HG03354 (cell line): ENCODE measurements around the gene CCDC40.
"Not testable (repeated sequence)": the region's sequence is repeated elsewhere in the genome, so short reads cannot be mapped to it uniquely, and the experiment has no call there.

Experiments used
- ATAC-seq: cut with Tn5 transposase; IDR thresholded peaks from one replicate; pipeline ENCODE4 v1.9.1; 2021; ENCODE audit warnings: mild to moderate bottlenecking; ENCODE audit not compliant: unreplicated experiment, poor library complexity, severe bottlenecking

CCDC40 gene

GRCh38 chr17:80036715-80037477, 454 bp downstream of the CCDC40 start:
- ATAC-seq, result peak; percentile 14

- no peak for ATAC-seq
Measured at GRCh38 chr17:80043963-80044362, 7.5 kb downstream of the CCDC40 start.

GRCh38 chr17:80045703-80046102, 9.3 kb downstream of the CCDC40 start:
- no peak for ATAC-seq

GRCh38 chr17:80046709-80047108, 10.3 kb downstream of the CCDC40 start:
- not testable (repeated sequence) for ATAC-seq

GRCh38 chr17:80047176-80047575, 10.7 kb downstream of the CCDC40 start:
- ATAC-seq, result no peak

GRCh38 chr17:80049986-80050385, 13.5 kb downstream of the CCDC40 start:
- ATAC-seq, result no peak

GRCh38 chr17:80050706-80051105, 14.3 kb downstream of the CCDC40 start:
- no peak for ATAC-seq

- no peak for ATAC-seq
Measured at GRCh38 chr17:80051681-80052080, 15.2 kb downstream of the CCDC40 start.

- no peak for ATAC-seq
Measured at GRCh38 chr17:80053102-80053501, 16.7 kb downstream of the CCDC40 start.

- ATAC-seq, result no peak
Measured at GRCh38 chr17:80055597-80055996, 19.2 kb downstream of the CCDC40 start.

GRCh38 chr17:80058311-80058955, 22.0 kb downstream of the CCDC40 start:
- no peak for ATAC-seq

- no peak for ATAC-seq
Measured at GRCh38 chr17:80060644-80061043, 24.2 kb downstream of the CCDC40 start.

- ATAC-seq, result no peak
Measured at GRCh38 chr17:80061421-80061820, 25.0 kb downstream of the CCDC40 start.

- ATAC-seq, result no peak
Measured at GRCh38 chr17:80063830-80064585, 27.6 kb downstream of the CCDC40 start.

- ATAC-seq, result no peak
Measured at GRCh38 chr17:80064696-80065095, 28.3 kb downstream of the CCDC40 start.

- no peak for ATAC-seq
Measured at GRCh38 chr17:80065478-80066170, 29.2 kb downstream of the CCDC40 start.

GRCh38 chr17:80067393-80067986, 31.0 kb downstream of the CCDC40 start:
- no peak for ATAC-seq

- no peak for ATAC-seq
Measured at GRCh38 chr17:80068301-80069222, 32.1 kb downstream of the CCDC40 start.
